ENCODE data around the gene PAX7.

The PAX7 gene

GRCh38 chr1:18711003-18711402, 80.4 kb downstream of the PAX7 start:
- Histone ChIP-seq H3K36me3 (ENCODE audit: control insufficient read depth, insufficient read depth, low read length) (no peaks in the 10 kb centered on the region), H3K27me3 (replicated peaks; ENCODE audit: control insufficient read depth, insufficient read depth, low read length) (peaks cover 4% of the 10 kb centered on the region), H3K4me3 (replicated peaks; ENCODE audit: low read depth, low read length) (no peak overlapping the region)
- no peak for TF ChIP-seq CTCF (IDR thresholded peaks at IDR 0.05; ENCODE audit: insufficient read depth, low read length, poor library complexity, severe bottlenecking)
- no peak for DNase-seq (ENCODE audit: extremely low read depth, insufficient read length)

- peaks cover 4% of the 10 kb centered on the region for H3K27me3 ChIP-seq (replicated peaks; ENCODE audit: control insufficient read depth, insufficient read depth, low read length)
- no peak for DNase-seq (ENCODE audit: extremely low read depth, insufficient read length)
- H3K4me3 ChIP-seq (replicated peaks; ENCODE audit: low read depth, low read length), result no peak overlapping the region
- H3K36me3 ChIP-seq (ENCODE audit: control insufficient read depth, insufficient read depth, low read length), result no peaks in the 10 kb centered on the region
- TF ChIP-seq CTCF (IDR thresholded peaks at IDR 0.05; ENCODE audit: insufficient read depth, low read length, poor library complexity, severe bottlenecking), result no peak
Measured at GRCh38 chr1:18711536-18712251, 81.0 kb downstream of the PAX7 start.

- Histone ChIP-seq H3K4me3 (replicated peaks; ENCODE audit: low read depth, low read length) (no peak overlapping the region), H3K36me3 (ENCODE audit: control insufficient read depth, insufficient read depth, low read length) (no peaks in the 10 kb centered on the region), H3K27me3 (replicated peaks; ENCODE audit: control insufficient read depth, insufficient read depth, low read length) (peaks cover 4% of the 10 kb centered on the region)
- DNase-seq (ENCODE audit: extremely low read depth, insufficient read length), result no peak
- TF ChIP-seq CTCF (IDR thresholded peaks at IDR 0.05; ENCODE audit: insufficient read depth, low read length, poor library complexity, severe bottlenecking), result no peak
Measured at GRCh38 chr1:18712252-18712600, 81.6 kb downstream of the PAX7 start.

GRCh38 chr1:18714404-18715175, 83.9 kb downstream of the PAX7 start:
- no peak for TF ChIP-seq CTCF (IDR thresholded peaks at IDR 0.05; ENCODE audit: insufficient read depth, low read length, poor library complexity, severe bottlenecking)
- H3K36me3 ChIP-seq (ENCODE audit: control insufficient read depth, insufficient read depth, low read length), result no peaks in the 10 kb centered on the region
- H3K4me3 ChIP-seq (replicated peaks; ENCODE audit: low read depth, low read length), result no peak overlapping the region
- no peak for DNase-seq (ENCODE audit: extremely low read depth, insufficient read length)
- H3K27me3 ChIP-seq (replicated peaks; ENCODE audit: control insufficient read depth, insufficient read depth, low read length), result peaks cover 3% of the 10 kb centered on the region

GRCh38 chr1:18716112-18716784, 85.6 kb downstream of the PAX7 start:
- H3K27me3 ChIP-seq (replicated peaks; ENCODE audit: control insufficient read depth, insufficient read depth, low read length), result peaks cover 5% of the 10 kb centered on the region
- H3K36me3 ChIP-seq (ENCODE audit: control insufficient read depth, insufficient read depth, low read length), result no peaks in the 10 kb centered on the region
- no peak overlapping the region for H3K4me3 ChIP-seq (replicated peaks; ENCODE audit: low read depth, low read length)
- TF ChIP-seq CTCF (IDR thresholded peaks at IDR 0.05; ENCODE audit: insufficient read depth, low read length, poor library complexity, severe bottlenecking), result no peak
- DNase-seq (ENCODE audit: extremely low read depth, insufficient read length), result no peak

All from GM06990 (cell line).